ENCODE measurements around the gene HSD17B10.
A peak's percentile ranks its signal among the peaks of the same experiment; 100 is the strongest.

HSD17B10 gene

DNA sequence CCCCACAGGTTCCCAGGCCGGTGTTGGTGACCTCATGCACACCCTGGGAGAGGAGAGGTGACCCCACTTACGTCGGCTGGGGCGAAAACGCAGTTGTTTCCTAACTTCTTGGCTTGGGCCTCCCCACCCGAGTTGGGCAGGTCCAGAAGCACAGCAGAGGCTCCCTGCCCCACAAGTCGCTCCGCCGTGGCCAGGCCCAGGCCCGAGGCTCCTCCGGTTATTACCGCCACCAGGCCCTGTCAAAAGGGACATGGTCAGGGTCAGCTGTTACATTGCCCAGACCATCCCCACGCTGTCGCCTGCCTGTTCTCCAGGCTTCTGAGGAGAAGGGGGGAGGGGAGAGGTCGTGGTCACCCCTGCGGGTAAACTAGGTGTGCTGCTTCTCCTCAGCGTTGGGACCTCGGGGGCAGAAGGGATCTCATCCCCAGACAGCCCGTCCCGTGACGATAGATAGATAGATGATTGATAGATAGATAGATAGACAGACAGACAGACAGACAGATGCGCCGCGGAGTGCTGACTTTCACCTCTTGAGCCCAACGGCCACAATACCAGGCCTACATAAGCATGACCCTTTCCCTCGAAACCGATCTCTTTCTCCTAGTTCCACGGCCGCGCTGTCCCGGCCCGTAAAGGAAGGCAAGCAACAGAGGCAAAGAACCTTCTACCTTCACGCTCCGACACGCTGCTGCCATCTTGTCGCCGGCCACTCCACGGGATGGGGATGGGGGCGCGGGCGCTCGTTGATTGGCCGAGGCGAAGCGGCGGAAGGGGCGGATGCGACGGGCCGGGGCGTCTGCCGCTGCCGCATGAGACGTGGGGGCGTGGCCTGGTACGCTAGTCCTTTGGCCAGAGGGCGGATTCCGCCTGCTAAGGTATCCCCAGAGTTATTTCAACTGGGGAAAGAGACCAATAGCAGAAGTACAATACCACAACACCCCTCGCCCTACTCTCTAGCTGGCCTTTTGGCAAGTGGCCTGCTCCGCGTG lies at the start of gene HSD17B10:
Gene HSD17B10 (minus strand): TSS at position 720 of the 989 bp plus-strand sequence. CDS start 25 bp downstream, at position 695.
- DNase-seq (ENCODE audit: low spot score), result peak; percentile 88
- TF ChIP-seq, protein P1, sequence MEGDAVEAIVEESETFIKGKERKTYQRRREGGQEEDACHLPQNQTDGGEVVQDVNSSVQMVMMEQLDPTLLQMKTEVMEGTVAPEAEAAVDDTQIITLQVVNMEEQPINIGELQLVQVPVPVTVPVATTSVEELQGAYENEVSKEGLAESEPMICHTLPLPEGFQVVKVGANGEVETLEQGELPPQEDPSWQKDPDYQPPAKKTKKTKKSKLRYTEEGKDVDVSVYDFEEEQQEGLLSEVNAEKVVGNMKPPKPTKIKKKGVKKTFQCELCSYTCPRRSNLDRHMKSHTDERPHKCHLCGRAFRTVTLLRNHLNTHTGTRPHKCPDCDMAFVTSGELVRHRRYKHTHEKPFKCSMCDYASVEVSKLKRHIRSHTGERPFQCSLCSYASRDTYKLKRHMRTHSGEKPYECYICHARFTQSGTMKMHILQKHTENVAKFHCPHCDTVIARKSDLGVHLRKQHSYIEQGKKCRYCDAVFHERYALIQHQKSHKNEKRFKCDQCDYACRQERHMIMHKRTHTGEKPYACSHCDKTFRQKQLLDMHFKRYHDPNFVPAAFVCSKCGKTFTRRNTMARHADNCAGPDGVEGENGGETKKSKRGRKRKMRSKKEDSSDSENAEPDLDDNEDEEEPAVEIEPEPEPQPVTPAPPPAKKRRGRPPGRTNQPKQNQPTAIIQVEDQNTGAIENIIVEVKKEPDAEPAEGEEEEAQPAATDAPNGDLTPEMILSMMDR (IDR thresholded peaks at IDR 0.05; ENCODE audit: borderline replicate concordance, control extremely low read depth, extremely low read depth, insufficient read depth, missing control alignments), result no peak
- in situ Hi-C loops (cut with MboI; ENCODE audit: low sequenced_read_pairs, unreplicated experiment), result no loop called here

DNA sequence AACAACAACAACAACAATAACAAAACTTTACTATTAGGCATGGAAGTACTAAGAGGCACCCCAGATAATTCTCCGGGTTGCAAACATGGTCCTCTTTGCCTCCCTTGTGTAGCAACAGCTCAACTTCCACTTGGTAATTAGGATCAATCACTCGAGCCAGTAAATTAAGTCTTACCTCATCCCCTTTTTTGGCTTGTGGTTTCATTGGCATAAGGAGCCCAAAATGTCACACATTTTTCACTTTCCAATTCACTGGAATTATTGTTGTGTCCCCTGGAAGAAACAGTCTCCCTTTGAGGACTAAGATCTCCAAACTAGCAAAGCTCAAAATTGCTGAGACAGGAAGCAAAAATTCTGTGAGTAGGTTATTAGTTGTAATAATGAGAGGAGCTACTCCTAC lies 49.2 kb upstream of the HSD17B10 start:
- in situ Hi-C loops (cut with MboI; ENCODE audit: low sequenced_read_pairs, unreplicated experiment), result no loop called here
- DNase-seq (ENCODE audit: low spot score), result no peak

DNA sequence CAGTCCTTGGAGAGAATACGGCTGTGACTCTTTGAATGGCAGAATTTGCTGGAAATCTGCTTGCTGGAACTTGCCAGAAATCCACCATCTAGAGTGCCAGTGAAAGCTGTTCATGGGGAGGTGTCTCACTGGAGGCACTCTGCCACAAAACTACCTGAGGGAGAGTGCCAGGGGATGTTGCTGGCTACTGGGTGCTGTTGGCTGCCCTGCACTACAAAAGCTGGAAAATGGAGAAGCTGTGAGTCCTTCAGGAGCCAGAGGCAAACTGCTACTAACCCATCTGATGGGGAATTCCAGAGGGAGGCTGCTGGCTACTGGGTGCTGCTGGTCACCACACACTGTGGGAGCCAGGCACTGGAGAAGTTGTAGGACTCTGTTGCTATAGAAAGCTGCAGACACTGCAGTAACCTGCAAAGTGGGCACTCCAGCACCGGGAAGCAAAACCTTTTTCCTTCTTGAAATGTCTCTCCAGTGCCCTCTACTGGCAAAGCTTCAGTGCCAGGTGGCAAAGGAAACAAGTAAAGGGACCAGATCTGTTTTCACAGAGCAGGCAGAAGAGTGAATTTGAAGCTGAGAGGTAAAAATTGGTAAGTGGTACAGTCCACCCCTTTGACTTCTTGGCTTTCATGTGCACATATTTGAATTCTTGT lies 47.8 kb upstream of the HSD17B10 start:
- in situ Hi-C loops (cut with MboI; ENCODE audit: low sequenced_read_pairs, unreplicated experiment), result no loop called here
- TF ChIP-seq, protein P1 (IDR thresholded peaks at IDR 0.05; ENCODE audit: borderline replicate concordance, control extremely low read depth, extremely low read depth, insufficient read depth, missing control alignments), result peak; percentile 74
- peak; percentile 49 for DNase-seq (ENCODE audit: low spot score)

More for the DNA sequence above, 49.2 kb upstream of the HSD17B10 start:
- TF ChIP-seq, protein P1 (IDR thresholded peaks at IDR 0.05; ENCODE audit: borderline replicate concordance, control extremely low read depth, extremely low read depth, insufficient read depth, missing control alignments), result no peak

DNA sequence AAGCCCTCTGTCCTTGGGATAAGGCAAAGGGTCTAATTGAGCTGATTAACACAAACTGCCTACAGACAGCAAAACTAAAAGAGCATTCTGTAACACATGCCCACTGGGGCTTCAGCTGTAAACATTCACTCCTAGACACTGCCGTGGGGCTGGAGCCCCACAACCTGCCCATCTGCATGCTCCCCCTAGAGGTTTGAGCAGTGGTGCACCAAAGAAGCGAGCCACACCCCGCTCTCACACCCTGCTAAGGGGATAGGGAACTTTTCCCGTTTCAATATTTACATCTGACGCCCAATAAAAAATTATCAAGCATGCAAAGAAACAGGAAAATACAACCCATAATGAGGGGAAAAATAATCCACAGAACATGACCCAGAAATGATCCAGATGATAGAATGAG lies 46.9 kb upstream of the HSD17B10 start:
- no peak for DNase-seq (ENCODE audit: low spot score)
- TF ChIP-seq, protein P1 (IDR thresholded peaks at IDR 0.05; ENCODE audit: borderline replicate concordance, control extremely low read depth, extremely low read depth, insufficient read depth, missing control alignments), result no peak
- in situ Hi-C loops (cut with MboI; ENCODE audit: low sequenced_read_pairs, unreplicated experiment), result no loop called here

DNA sequence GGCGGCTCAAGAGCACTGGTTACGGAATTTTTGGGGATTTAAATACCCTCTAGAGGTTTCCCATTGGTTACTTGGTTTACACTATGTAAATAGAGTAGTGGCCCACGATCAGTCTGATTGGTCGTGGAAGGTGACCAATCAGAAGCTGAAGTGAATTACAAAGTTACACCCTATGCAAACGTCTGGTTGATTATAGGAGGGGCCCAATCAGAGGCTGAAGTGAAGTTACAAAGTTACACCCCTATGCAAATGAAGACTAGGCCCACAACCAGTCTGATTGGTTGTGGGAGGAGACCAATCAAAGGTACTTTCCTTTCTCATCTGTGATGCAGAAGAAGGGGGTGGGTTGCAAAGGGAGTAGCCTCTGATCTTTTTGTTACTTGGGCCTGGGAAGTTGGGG lies 45.1 kb upstream of the HSD17B10 start:
- TF ChIP-seq, protein P1 (IDR thresholded peaks at IDR 0.05; ENCODE audit: borderline replicate concordance, control extremely low read depth, extremely low read depth, insufficient read depth, missing control alignments), result no peak
- in situ Hi-C loops (cut with MboI; ENCODE audit: low sequenced_read_pairs, unreplicated experiment), result no loop called here
- DNase-seq (ENCODE audit: low spot score), result no peak

DNA sequence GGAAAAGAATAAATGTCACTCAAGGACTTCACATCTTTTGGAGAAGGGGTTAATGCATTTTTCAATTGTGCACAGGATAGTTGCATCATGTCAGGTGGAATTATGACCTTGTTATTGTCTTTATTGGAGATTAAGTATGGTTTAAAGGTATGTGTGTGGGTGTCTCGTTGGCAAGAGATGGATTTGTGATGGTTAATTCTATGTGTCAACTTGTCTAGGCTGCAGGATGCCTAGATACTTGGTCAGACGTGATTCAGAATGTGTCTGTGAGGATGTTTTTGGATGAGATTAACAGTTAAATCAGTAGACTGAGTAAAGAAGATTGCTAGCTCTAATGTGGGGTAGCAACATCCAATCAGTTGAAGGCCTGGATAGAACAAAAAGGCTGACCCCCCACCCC lies 42.2 kb upstream of the HSD17B10 start:
- in situ Hi-C loops (cut with MboI; ENCODE audit: low sequenced_read_pairs, unreplicated experiment), result no loop called here
- TF ChIP-seq, protein P1 (IDR thresholded peaks at IDR 0.05; ENCODE audit: borderline replicate concordance, control extremely low read depth, extremely low read depth, insufficient read depth, missing control alignments), result no peak
- DNase-seq (ENCODE audit: low spot score), result no peak
